Measurements from ENCODE around the gene UPP2.

GRCh38 chr2:158061763-158062162, 39.9 kb upstream of the UPP2 start:
- TF ChIP-seq CTCF (conservative IDR thresholded peaks at IDR 0.05; ENCODE audit: low read length): no peak
- TF ChIP-seq EZH2phosphoT487 (IDR thresholded peaks at IDR 0.05; ENCODE audit: borderline replicate concordance): no peak

All from Loucy (cell line).